GM12878 (cell line): ENCODE results near the gene HMG20B.

ENCODE experiments used
- BACH1 ChIP-seq: fragments of 450-650 bp; IDR thresholded peaks from 2 replicates; pipeline ENCODE4 v1.6.1; 2017; ENCODE audit warnings: mild to moderate bottlenecking, borderline replicate concordance
- BRCA1 ChIP-seq: IDR thresholded peaks from 2 replicates; pipeline ENCODE4 v1.6.1; 2011; ENCODE audit warnings: low read depth, low read length, improper control_type of control experiment
- CTCF ChIP-seq, 3 experiments: IDR thresholded peaks in 2 of 3; conservative IDR thresholded peaks in 1 of 3; 2 replicates each; pipeline ENCODE4 v1.5.1; 2011; ENCODE audit warnings: low read depth in 3 of 3, low read length in 3 of 3, mild to moderate bottlenecking in 3 of 3, control low read depth in 2 of 3, moderate library complexity in 2 of 3, inconsistent platforms in 1 of 3, mixed read lengths in 1 of 3; ENCODE audit not compliant: control insufficient read depth in 2 of 3, insufficient read depth in 1 of 3; ENCODE audit errors: extremely low read depth in 1 of 3
- NFYB ChIP-seq: IDR thresholded peaks from 2 replicates; pipeline ENCODE4 v1.6.1; 2011; ENCODE audit warnings: low read depth, mild to moderate bottlenecking, low read length, improper control_type of control experiment, moderate library complexity; ENCODE audit not compliant: insufficient read depth
- PAX8 ChIP-seq: fragments of 450-650 bp; IDR thresholded peaks from 2 replicates; pipeline ENCODE4 v1.6.1; 2017; ENCODE audit warnings: mild to moderate bottlenecking, moderate library complexity
- POLR2A ChIP-seq: IDR thresholded peaks from 2 replicates; pipeline ENCODE4 v1.6.1; 2011; ENCODE audit warnings: low read depth, mild to moderate bottlenecking, low read length
- SRF ChIP-seq, 2 experiments: IDR thresholded peaks; 2 replicates each; pipeline ENCODE4 v1.6.1; 2011; ENCODE audit warnings: low read depth in 2 of 2, low read length in 2 of 2, mild to moderate bottlenecking in 1 of 2, moderate library complexity in 1 of 2
- USF2 ChIP-seq: IDR thresholded peaks from 2 replicates; pipeline ENCODE4 v1.6.1; 2011; ENCODE audit warnings: low read depth, low read length, improper control_type of control experiment, borderline replicate concordance
- YBX1 ChIP-seq: fragments of 450-650 bp; IDR thresholded peaks from 2 replicates; pipeline ENCODE4 v1.6.1; 2016; ENCODE audit warnings: antibody characterized with exemption
- YY1 ChIP-seq: IDR thresholded peaks from 2 replicates; pipeline ENCODE4 v1.6.1; 2011; ENCODE audit warnings: low read depth, mild to moderate bottlenecking, low read length

- TF ChIP-seq NFYB (no peak), BACH1 (no peak), POLR2A (no peak), SRF (IDR thresholded peaks at IDR 0.05; ENCODE audit: low read depth in 2 of 2, low read length in 2 of 2) (no peak), CTCF (IDR thresholded peaks at IDR 0.05 in 2 of 3, conservative IDR thresholded peaks at IDR 0.05 in 1 of 3; ENCODE audit: control insufficient read depth in 2 of 3, extremely low read depth in 1 of 3, insufficient read depth in 1 of 3, low read depth in 3 of 3, low read length in 3 of 3) (no peak), PAX8 (no peak), USF2 (no peak), BRCA1 (no peak), YBX1 (no peak), YY1 (no peak)
Measured at GRCh38 chr19:3549816-3550215, 22.9 kb upstream of the HMG20B start.
